Activated gamma-delta T cell treated with anti-CD3 and anti-CD28 coated beads, Interleukin-2, amount 50 U/mL, for 16 hours (primary cell): ENCODE data around the gene HSDL1.

ENCODE experiments used
- DNase-seq: peaks from one replicate; pipeline ENCODE4 v3.0.0-alpha.2; 2020; ENCODE audit warnings: low read depth

The HSDL1 gene

GRCh38 chr16:84144859-84145639, at the start of gene HSDL1, which contains the start of gene DNAAF1:
HSDL1 (minus strand) TSS chr16:84145177; CDS start chr16:84131321, 13,856 bp downstream.
DNAAF1 (plus strand) TSS chr16:84145308; CDS start chr16:84145441, 133 bp downstream.
- DNase-seq, result peak; percentile 93

- DNase-seq, result no peak
Observed at GRCh38 chr16:84194018-84194417, 49.0 kb upstream of the HSDL1 start.

- DNase-seq, result no peak
Observed at GRCh38 chr16:84193480-84193879, 48.5 kb upstream of the HSDL1 start.

GRCh38 chr16:84191466-84191865, 46.5 kb upstream of the HSDL1 start:
- DNase-seq, result no peak

GRCh38 chr16:84190731-84191388, 45.9 kb upstream of the HSDL1 start, which contains the start of gene ADAD2:
ADAD2 (plus strand) TSS chr16:84191157; CDS start chr16:84191231, 74 bp downstream.
- no peak for DNase-seq

GRCh38 chr16:84186685-84187437, 41.9 kb upstream of the HSDL1 start, which contains the start of gene TAF1C:
TAF1C (minus strand) TSS chr16:84187057; CDS start chr16:84184988, 2,069 bp downstream.
- DNase-seq, result peak; percentile 86

GRCh38 chr16:84184775-84185174, 39.8 kb upstream of the HSDL1 start:
- no peak for DNase-seq

GRCh38 chr16:84183911-84184591, 39.1 kb upstream of the HSDL1 start:
- DNase-seq, result no peak

GRCh38 chr16:84183572-84183875, 38.5 kb upstream of the HSDL1 start:
- DNase-seq, result no peak

GRCh38 chr16:84182680-84183571, 37.9 kb upstream of the HSDL1 start:
- DNase-seq, result no peak

GRCh38 chr16:84182104-84182503, 37.1 kb upstream of the HSDL1 start:
- no peak for DNase-seq

GRCh38 chr16:84181144-84181915, 36.4 kb upstream of the HSDL1 start:
- DNase-seq, result no peak

- DNase-seq, result no peak
Observed at GRCh38 chr16:84180519-84181140, 35.7 kb upstream of the HSDL1 start.

- no peak for DNase-seq
Observed at GRCh38 chr16:84179612-84180320, 34.8 kb upstream of the HSDL1 start.

GRCh38 chr16:84178892-84179611, 34.1 kb upstream of the HSDL1 start:
- DNase-seq, result no peak

- no peak for DNase-seq
Observed at GRCh38 chr16:84178146-84178765, 33.3 kb upstream of the HSDL1 start.

GRCh38 chr16:84177741-84178073, 32.7 kb upstream of the HSDL1 start:
- no peak for DNase-seq
